K562 (cell line): Measurements from ENCODE around the gene MED13L. TPM values are rescaled to one million over a fixed set of nuclear protein-coding genes. Genes with fewer than 3 reads are reported as not detected.
A peak's percentile ranks its signal among the peaks of the same experiment; 100 is the strongest.

ENCODE experiments used
- ATAC-seq: fragments of 200-7000 bp; cut with Tn5 transposase; 3 replicates; pipeline ENCODE4 v1.9.1; 2020; ENCODE audit warnings: moderate library complexity
- BruUV-seq: library from RNA; stranded (reverse); fragments of 400-500 nt; replicated peaks from 2 replicates; lab custom pipeline; 2021; lab: Mats Ljungman, UMichigan
- CTCF ChIA-PET: fragments of 300-600 bp; formaldehyde crosslinking; extraction: SDS; loops from one replicate; lab custom pipeline; 2021; ENCODE audit warnings: low intra/inter-chr PET ratio; lab: Yijun Ruan, JAX
- POLR2A ChIA-PET: fragments of 300-600, 350-650 bp; sonication (Branson Sonifier 250); formaldehyde crosslinking; extraction: SDS; loops from one replicate; lab custom pipeline; 2021; ENCODE audit warnings: antibody characterized with exemption, inconsistent platforms; lab: Yijun Ruan, JAX
- DNase-seq, 4 experiments: peaks; one replicate each; pipeline versions ENCODE4 v3.0.0 to v3.0.0-alpha.2; 2011 to 2018; ENCODE audit warnings: low spot score in 3 of 4, mixed read lengths in 3 of 4; ENCODE audit errors: extremely low read depth in 1 of 4
- FAIRE-seq: peaks from 2 replicates; lab custom pipeline; 2011; peaks lifted over from hg19 to GRCh38; lab: Jason Lieb, UNC
- H2AFZ ChIP-seq: 2 replicates; pipeline ENCODE4 v1.6.0; 2011; ENCODE audit warnings: low read depth, low read length, control low read depth, inconsistent platforms
- H3K27ac ChIP-seq: fragments of 200-600 bp; 3 replicates; pipeline ENCODE4 v1.8.0; 2011; ENCODE audit warnings: low read depth, mild to moderate bottlenecking, control low read depth, inconsistent platforms, low read length, moderate library complexity, mixed read lengths; ENCODE audit errors: extremely low read depth
- H3K27me3 ChIP-seq, 2 experiments: fragments of 300-600 bp in 1 of 2; 2 replicates in 1 of 2; 3 replicates in 1 of 2; pipeline versions ENCODE4 v1.6.0 to v1.8.0; 2011; ENCODE audit warnings: inconsistent platforms in 2 of 2, low read length in 2 of 2, mild to moderate bottlenecking in 1 of 2, mixed read lengths in 1 of 2, moderate library complexity in 1 of 2; ENCODE audit not compliant: control insufficient read depth in 2 of 2, insufficient read depth in 2 of 2
- H3K36me3 ChIP-seq: fragments of 300-600 bp; 3 replicates; pipeline ENCODE4 v1.8.0; 2011; ENCODE audit warnings: mild to moderate bottlenecking, low read length, inconsistent platforms; ENCODE audit not compliant: control insufficient read depth, insufficient read depth
- H3K4me1 ChIP-seq, 2 experiments: fragments of 200-600 bp in 1 of 2; replicated peaks in 1 of 2; 2 replicates in 1 of 2; 3 replicates in 1 of 2; pipeline versions ENCODE4 v1.5.1 to v1.8.0; 2011; ENCODE audit warnings: inconsistent platforms in 2 of 2, low read length in 2 of 2, mild to moderate bottlenecking in 1 of 2, mixed read lengths in 1 of 2, moderate library complexity in 1 of 2; ENCODE audit not compliant: control insufficient read depth in 2 of 2, insufficient read depth in 2 of 2
- H3K4me2 ChIP-seq: 2 replicates; pipeline ENCODE4 v1.6.1; 2011; ENCODE audit warnings: low read length, control low read depth, inconsistent platforms, mixed read lengths; ENCODE audit not compliant: insufficient read depth
- H3K4me3 ChIP-seq: fragments of 200-600 bp; sonication (generic), shearing (Covaris generic); 2 replicates; pipeline ENCODE4 v1.5.1; 2016; ENCODE audit warnings: control low read depth, inconsistent platforms
- H3K79me2 ChIP-seq: fragments of 200-600 bp; 3 replicates; pipeline ENCODE4 v1.8.0; 2011; ENCODE audit warnings: low read length, inconsistent platforms; ENCODE audit not compliant: control insufficient read depth, insufficient read depth
- H3K9ac ChIP-seq, 2 experiments: 2 replicates each; pipeline versions ENCODE4 v1.6.0 to v1.6.1; 2011; ENCODE audit warnings: low read depth in 2 of 2, low read length in 2 of 2, control low read depth in 1 of 2, inconsistent platforms in 1 of 2, mild to moderate bottlenecking in 1 of 2, mixed read lengths in 1 of 2; ENCODE audit not compliant: insufficient read depth in 1 of 2
- H3K9me1 ChIP-seq: one replicate; pipeline ENCODE4 v1.6.0; 2011; ENCODE audit warnings: inconsistent platforms, mild to moderate bottlenecking, low read length, moderate library complexity; ENCODE audit not compliant: control insufficient read depth, insufficient read depth
- H3K9me3 ChIP-seq: replicated peaks from 2 replicates; pipeline ENCODE4 v1.5.1; 2011; ENCODE audit warnings: low read depth, low read length, inconsistent platforms; ENCODE audit not compliant: control insufficient read depth, insufficient read depth
- H4K20me1 ChIP-seq: replicated peaks from 2 replicates; pipeline ENCODE4 v1.6.1; 2011; ENCODE audit warnings: low read length, inconsistent platforms, mixed read lengths; ENCODE audit not compliant: control insufficient read depth, insufficient read depth
- BRCA1 ChIP-seq, 2 experiments: fragments of 450-650 bp in 1 of 2; sonication (generic) in 1 of 2; formaldehyde crosslinking in 1 of 2; IDR thresholded peaks; 2 replicates each; pipeline versions ENCODE4 v1.5.0 to v1.6.1; 2017 to 2020; ENCODE audit warnings: mild to moderate bottlenecking in 1 of 2, missing genetic modification reagents in 1 of 2
- CHAMP1 ChIP-seq: fragments of 450-650 bp; IDR thresholded peaks from 2 replicates; pipeline ENCODE4 v1.6.1; 2016; ENCODE audit warnings: mild to moderate bottlenecking
- SAP30 ChIP-seq: fragments of 200-600 bp; sonication (generic); IDR thresholded peaks from 2 replicates; pipeline ENCODE4 v1.6.1; 2012; ENCODE audit warnings: borderline replicate concordance, low read depth, mild to moderate bottlenecking, moderate library complexity, low read length, control low read depth, inconsistent platforms; ENCODE audit not compliant: insufficient read depth, poor library complexity, severe bottlenecking
- SIN3A ChIP-seq, 2 experiments: fragments of 150-350 bp in 1 of 2; IDR thresholded peaks; 2 replicates each; pipeline ENCODE4 v1.6.1; 2011 to 2016; ENCODE audit warnings: borderline replicate concordance in 2 of 2, low read depth in 2 of 2, low read length in 2 of 2, mild to moderate bottlenecking in 2 of 2, moderate library complexity in 2 of 2; ENCODE audit not compliant: control insufficient read depth in 1 of 2
- ZBTB12 ChIP-seq: fragments of 250-450 bp; sonication (Bioruptor Pico); IDR thresholded peaks from 2 replicates; pipeline ENCODE4 v1.4.0; 2020
- ZEB2 ChIP-seq: fragments of 450-650 bp; IDR thresholded peaks from 2 replicates; pipeline ENCODE4 v1.6.1; 2016
- ZNF143 ChIP-seq: sonication (generic); formaldehyde crosslinking; IDR thresholded peaks from 2 replicates; pipeline ENCODE4 v1.9.0; 2022; ENCODE audit warnings: mild to moderate bottlenecking, missing genetic modification reagents
- ZNF175 ChIP-seq: fragments of 200-800 bp; sonication (Bioruptor generic); IDR thresholded peaks from 2 replicates; pipeline ENCODE4 v1.6.1; 2016; ENCODE audit warnings: low read depth, mild to moderate bottlenecking, missing genetic modification characterization, missing compliant biosample characterization
- ZNF780A ChIP-seq: fragments of 250-450 bp; sonication (Bioruptor Pico); IDR thresholded peaks from 2 replicates; pipeline ENCODE4 v1.5.0; 2021; ENCODE audit warnings: mild to moderate bottlenecking
- WGBS: fragments of 100-300 bp; shearing (Covaris generic); methylation state at CpG from one replicate; pipeline ENCODE4 v1.1.6; 2016; ENCODE audit warnings: low coverage, mixed read lengths; ENCODE audit not compliant: insufficient coverage; ENCODE audit errors: missing lambda C conversion rate; 5-methylcytosine and 5-hydroxymethylcytosine counted together
- in situ Hi-C: fragments of 300-500 bp; cut with MboI; formaldehyde crosslinking; loops from 4 replicates; pipeline ENCODE4 v1.15.0; 2018; ENCODE audit warnings: inconsistent platforms, mixed read lengths
- intact Hi-C: fragments of 100-400 bp; cut with micrococcal nuclease; formaldehyde crosslinking; loops from 2 replicates; pipeline ENCODE4 v1.14.2; 2022
- polyA plus RNA-seq, 8 experiments: library from polyadenylated mRNA; depleted of rRNA in 4 of 8; stranded (reverse) in 5 of 8; unstranded in 3 of 8; fragments of >200 nt; fragmentation: Nextera tagmentation in 2 of 8; fragmentation: Illumina TruSeq in 1 of 8; extraction: Ambion mirVana in 2 of 8; extraction: Trizol in 1 of 8; gene quantifications; 2 replicates each; pipeline versions ENCODE4 v1.2.1 to v1.2.3, GENCODE V29; 2011 to 2014; ENCODE audit warnings: inconsistent platforms in 1 of 8, missing spikeins in 1 of 8
- total RNA-seq, 7 experiments: library from RNA; depleted of rRNA in 6 of 7; stranded (reverse); fragments of >200 nt in 6 of 7; fragmentation: Illumina TruSeq in 2 of 7; extraction: Trizol in 2 of 7; gene quantifications; 2 replicates each; pipeline versions ENCODE4 v1.2.1 to v1.2.3, GENCODE V29; 2011 to 2021; ENCODE audit warnings: low replicate concordance in 1 of 7

The MED13L gene
- total and polyA plus RNA-seq, 9 of the 15 experiments (the other 6 are each of a cell fraction or from before 2014, with no cell fraction given), result 13.4 to 90.3 (median 36.9) TPM

GRCh38 chr12:116094475-116094874, 183.0 kb downstream of the MED13L start (continued):
- no peak for TF ChIP-seq CHAMP1
- no peak for TF ChIP-seq ZBTB12 (CRISPR knock-in tag)
- TF ChIP-seq ZEB2, result no peak
- no peak for TF ChIP-seq BRCA1 (IDR thresholded peaks at IDR 0.05)
- no peak for TF ChIP-seq BRCA1 (CRISPR knock-in tag; IDR thresholded peaks at IDR 0.05)
- no peak for TF ChIP-seq SAP30

GRCh38 chr12:116093915-116094314, 183.6 kb downstream of the MED13L start:
- 33% methylated on average over 1 of the region's 1 CpG for WGBS
- CTCF ChIA-PET, result no interaction called here
- H2AFZ ChIP-seq, result no peak overlapping the region

More at GRCh38 chr12:116093915-116094314, 183.6 kb downstream of the MED13L start:
- H3K36me3 ChIP-seq, result peaks cover 19% of the 10 kb centered on the region
- H4K20me1 ChIP-seq, result 0 out of 2 replicates have a peak, but pooled peaks cover 3% of the 10 kb centered on the region
- TF ChIP-seq ZNF143 (CRISPR knock-in tag) (no peak), ZNF175 (CRISPR knock-in tag) (no peak), ZNF780A (no peak), SIN3A (IDR thresholded peaks at IDR 0.05; ENCODE audit: borderline replicate concordance in 2 of 2, control insufficient read depth in 1 of 2, low read depth in 2 of 2, low read length in 2 of 2) (no peak)
- in situ Hi-C loops (no loop called here), intact Hi-C loops (no loop called here)
- no peaks in the 10 kb centered on the region for H3K9me3 ChIP-seq
- H3K79me2 ChIP-seq, result peaks cover 78% of the 10 kb centered on the region
- FAIRE-seq (no peak), DNase-seq (no peak), ATAC-seq (0 out of 3 replicates have a peak, but pooled peaks have one; percentile 50)
- no peak overlapping the region for H3K27ac ChIP-seq
- H3K9me1 ChIP-seq, result no peaks in the 10 kb centered on the region
- peaks cover 2 to 6% of the 10 kb centered on the region in 2 experiments; a peak in 2 of 5 replicates for H3K4me1 ChIP-seq
- no peaks in the 10 kb centered on the region for H3K27me3 ChIP-seq
- POLR2A ChIA-PET, result interaction anchor here (0.6 to 1.9 kb wide), 5 partner anchors 9 to 604 kb away, joined by 3 to 9 read pairs (median 4); no protein-coding TSS in a partner anchor
- H3K4me2 ChIP-seq, result no peak overlapping the region
- BruUV-seq, result no TSS peak
- no peak overlapping the region for H3K9ac ChIP-seq
- no peak overlapping the region for H3K4me3 ChIP-seq
